Liver (tissue), 3 donors: ENCODE data around the gene TH.

Source experiments
- GABPA ChIP-seq, 2 donors: IDR thresholded peaks in 1 of 2; conservative IDR thresholded peaks in 1 of 2; 2 replicates each; pipeline ENCODE4 v1.6.1; 2016; ENCODE audit warnings: antibody characterized with exemption in 2 of 2, mild to moderate bottlenecking in 1 of 2, moderate library complexity in 1 of 2
- RAD21 ChIP-seq, 2 donors: IDR thresholded peaks; 2 replicates each; pipeline ENCODE4 v1.6.1; 2016; ENCODE audit warnings: antibody characterized with exemption in 2 of 2, mild to moderate bottlenecking in 2 of 2
- TAF1 ChIP-seq: conservative IDR thresholded peaks from 2 replicates; pipeline ENCODE4 v1.6.1; 2016; ENCODE audit warnings: antibody characterized with exemption, mild to moderate bottlenecking
- YY1 ChIP-seq: IDR thresholded peaks from 2 replicates; pipeline ENCODE4 v1.6.1; 2016; ENCODE audit warnings: antibody characterized with exemption, mild to moderate bottlenecking
- TF ChIP-seq, protein P1 (sequence below): fragments of 150-350 bp; IDR thresholded peaks from 2 replicates; pipeline ENCODE4 v1.5.1; 2017; ENCODE audit warnings: improper control_type of control experiment, low read depth, low read length; ENCODE audit not compliant: missing input control
- TF ChIP-seq, protein P2 (sequence below): IDR thresholded peaks from 2 replicates; pipeline ENCODE4 v1.6.1; 2016; ENCODE audit warnings: antibody characterized with exemption, mild to moderate bottlenecking
- TF ChIP-seq, protein P3 (sequence below): IDR thresholded peaks from 2 replicates; pipeline ENCODE4 v1.6.1; 2016; ENCODE audit warnings: antibody characterized with exemption
- donor health status: healthy.
- donor health status: healthy.

- TF ChIP-seq, protein P1, sequence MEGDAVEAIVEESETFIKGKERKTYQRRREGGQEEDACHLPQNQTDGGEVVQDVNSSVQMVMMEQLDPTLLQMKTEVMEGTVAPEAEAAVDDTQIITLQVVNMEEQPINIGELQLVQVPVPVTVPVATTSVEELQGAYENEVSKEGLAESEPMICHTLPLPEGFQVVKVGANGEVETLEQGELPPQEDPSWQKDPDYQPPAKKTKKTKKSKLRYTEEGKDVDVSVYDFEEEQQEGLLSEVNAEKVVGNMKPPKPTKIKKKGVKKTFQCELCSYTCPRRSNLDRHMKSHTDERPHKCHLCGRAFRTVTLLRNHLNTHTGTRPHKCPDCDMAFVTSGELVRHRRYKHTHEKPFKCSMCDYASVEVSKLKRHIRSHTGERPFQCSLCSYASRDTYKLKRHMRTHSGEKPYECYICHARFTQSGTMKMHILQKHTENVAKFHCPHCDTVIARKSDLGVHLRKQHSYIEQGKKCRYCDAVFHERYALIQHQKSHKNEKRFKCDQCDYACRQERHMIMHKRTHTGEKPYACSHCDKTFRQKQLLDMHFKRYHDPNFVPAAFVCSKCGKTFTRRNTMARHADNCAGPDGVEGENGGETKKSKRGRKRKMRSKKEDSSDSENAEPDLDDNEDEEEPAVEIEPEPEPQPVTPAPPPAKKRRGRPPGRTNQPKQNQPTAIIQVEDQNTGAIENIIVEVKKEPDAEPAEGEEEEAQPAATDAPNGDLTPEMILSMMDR: no peak
- no peak for TF ChIP-seq TAF1
- TF ChIP-seq, protein P2, sequence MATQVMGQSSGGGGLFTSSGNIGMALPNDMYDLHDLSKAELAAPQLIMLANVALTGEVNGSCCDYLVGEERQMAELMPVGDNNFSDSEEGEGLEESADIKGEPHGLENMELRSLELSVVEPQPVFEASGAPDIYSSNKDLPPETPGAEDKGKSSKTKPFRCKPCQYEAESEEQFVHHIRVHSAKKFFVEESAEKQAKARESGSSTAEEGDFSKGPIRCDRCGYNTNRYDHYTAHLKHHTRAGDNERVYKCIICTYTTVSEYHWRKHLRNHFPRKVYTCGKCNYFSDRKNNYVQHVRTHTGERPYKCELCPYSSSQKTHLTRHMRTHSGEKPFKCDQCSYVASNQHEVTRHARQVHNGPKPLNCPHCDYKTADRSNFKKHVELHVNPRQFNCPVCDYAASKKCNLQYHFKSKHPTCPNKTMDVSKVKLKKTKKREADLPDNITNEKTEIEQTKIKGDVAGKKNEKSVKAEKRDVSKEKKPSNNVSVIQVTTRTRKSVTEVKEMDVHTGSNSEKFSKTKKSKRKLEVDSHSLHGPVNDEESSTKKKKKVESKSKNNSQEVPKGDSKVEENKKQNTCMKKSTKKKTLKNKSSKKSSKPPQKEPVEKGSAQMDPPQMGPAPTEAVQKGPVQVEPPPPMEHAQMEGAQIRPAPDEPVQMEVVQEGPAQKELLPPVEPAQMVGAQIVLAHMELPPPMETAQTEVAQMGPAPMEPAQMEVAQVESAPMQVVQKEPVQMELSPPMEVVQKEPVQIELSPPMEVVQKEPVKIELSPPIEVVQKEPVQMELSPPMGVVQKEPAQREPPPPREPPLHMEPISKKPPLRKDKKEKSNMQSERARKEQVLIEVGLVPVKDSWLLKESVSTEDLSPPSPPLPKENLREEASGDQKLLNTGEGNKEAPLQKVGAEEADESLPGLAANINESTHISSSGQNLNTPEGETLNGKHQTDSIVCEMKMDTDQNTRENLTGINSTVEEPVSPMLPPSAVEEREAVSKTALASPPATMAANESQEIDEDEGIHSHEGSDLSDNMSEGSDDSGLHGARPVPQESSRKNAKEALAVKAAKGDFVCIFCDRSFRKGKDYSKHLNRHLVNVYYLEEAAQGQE: no peak
- no peak for TF ChIP-seq GABPA (IDR thresholded peaks at IDR 0.05 in 1 of 2, conservative IDR thresholded peaks at IDR 0.05 in 1 of 2)
- TF ChIP-seq YY1: no peak
- no peak for TF ChIP-seq RAD21 (IDR thresholded peaks at IDR 0.05)
- TF ChIP-seq, protein P3, sequence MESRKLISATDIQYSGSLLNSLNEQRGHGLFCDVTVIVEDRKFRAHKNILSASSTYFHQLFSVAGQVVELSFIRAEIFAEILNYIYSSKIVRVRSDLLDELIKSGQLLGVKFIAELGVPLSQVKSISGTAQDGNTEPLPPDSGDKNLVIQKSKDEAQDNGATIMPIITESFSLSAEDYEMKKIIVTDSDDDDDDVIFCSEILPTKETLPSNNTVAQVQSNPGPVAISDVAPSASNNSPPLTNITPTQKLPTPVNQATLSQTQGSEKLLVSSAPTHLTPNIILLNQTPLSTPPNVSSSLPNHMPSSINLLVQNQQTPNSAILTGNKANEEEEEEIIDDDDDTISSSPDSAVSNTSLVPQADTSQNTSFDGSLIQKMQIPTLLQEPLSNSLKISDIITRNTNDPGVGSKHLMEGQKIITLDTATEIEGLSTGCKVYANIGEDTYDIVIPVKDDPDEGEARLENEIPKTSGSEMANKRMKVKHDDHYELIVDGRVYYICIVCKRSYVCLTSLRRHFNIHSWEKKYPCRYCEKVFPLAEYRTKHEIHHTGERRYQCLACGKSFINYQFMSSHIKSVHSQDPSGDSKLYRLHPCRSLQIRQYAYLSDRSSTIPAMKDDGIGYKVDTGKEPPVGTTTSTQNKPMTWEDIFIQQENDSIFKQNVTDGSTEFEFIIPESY: no peak
These were observed 34.2 kb downstream of the TH start for GRCh38 chr11:2137202-2138067.
